Measurements from ENCODE around the gene POLA1.

The POLA1 gene

DNA sequence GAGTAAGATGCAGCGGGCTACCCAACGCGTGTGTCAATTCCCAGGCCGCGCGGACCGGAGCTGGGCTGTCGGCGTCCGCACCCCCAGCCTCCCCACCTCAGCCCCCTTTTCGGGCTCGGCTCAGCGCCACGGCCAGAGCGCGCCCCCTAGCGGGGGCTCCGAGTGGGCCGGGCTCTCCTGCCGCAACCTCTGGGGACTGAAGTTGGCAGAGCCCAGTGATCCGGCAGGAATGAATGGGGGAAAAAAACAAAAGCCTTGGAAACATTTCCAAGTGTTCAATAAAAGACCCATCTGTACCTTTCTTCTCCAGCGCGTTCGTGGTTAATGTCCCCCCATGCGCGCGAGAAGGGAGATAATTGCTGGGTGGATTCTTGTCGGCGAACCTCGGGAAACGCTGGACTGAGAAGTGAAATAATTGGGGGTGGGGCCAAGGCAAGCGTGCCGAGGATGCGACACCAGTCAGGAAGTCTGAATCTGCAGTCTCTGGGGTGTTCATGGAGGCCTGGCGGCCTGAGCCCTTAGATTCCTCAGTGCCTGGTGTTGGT lies 327.3 kb downstream of the POLA1 start:
- Histone ChIP-seq H4K5ac (ENCODE audit: low read length) (no peak overlapping the region), H3K23ac (ENCODE audit: low read length) (no peak overlapping the region), H3K4me1 (ENCODE audit: control insufficient read depth, low read depth, low read length) (no peaks in the 10 kb centered on the region), H2BK5ac (ENCODE audit: low read length) (no peak overlapping the region), H4K8ac (ENCODE audit: low read depth, low read length) (no peak overlapping the region), H3K4me2 (ENCODE audit: low read length) (peak overlapping the region; percentile 31), H3K27me3 (ENCODE audit: insufficient read depth, low read length, poor library complexity) (peaks cover 33% of the 10 kb centered on the region), H3K56ac (ENCODE audit: low read length) (no peak overlapping the region), H3K4ac (ENCODE audit: low read depth, low read length) (no peak overlapping the region), H3K4me3 (ENCODE audit: low read length) (no peak overlapping the region), H3K18ac (ENCODE audit: low read length) (no peak overlapping the region), H2BK15ac (replicated peaks; ENCODE audit: low read depth) (no peak overlapping the region), H3K79me2 (ENCODE audit: control insufficient read depth, insufficient read depth, low read length) (no peaks in the 10 kb centered on the region), H2BK120ac (ENCODE audit: low read depth, low read length) (no peak overlapping the region), H3K27ac (ENCODE audit: low read depth, low read length) (no peak overlapping the region), H2AK5ac (ENCODE audit: low read length) (no peak overlapping the region), H3K36me3 (ENCODE audit: control insufficient read depth, insufficient read depth, low read length) (no peaks in the 10 kb centered on the region), H3K79me1 (ENCODE audit: low read length) (no peaks in the 10 kb centered on the region), H3K9ac (ENCODE audit: low read length) (no peak overlapping the region)
- no CpG with 5 or more reads among the region's 35 CpGs for WGBS (ENCODE audit: extremely low coverage, insufficient coverage, low lambda C conversion rate)
- DNase-seq = peak; percentile 52

DNA sequence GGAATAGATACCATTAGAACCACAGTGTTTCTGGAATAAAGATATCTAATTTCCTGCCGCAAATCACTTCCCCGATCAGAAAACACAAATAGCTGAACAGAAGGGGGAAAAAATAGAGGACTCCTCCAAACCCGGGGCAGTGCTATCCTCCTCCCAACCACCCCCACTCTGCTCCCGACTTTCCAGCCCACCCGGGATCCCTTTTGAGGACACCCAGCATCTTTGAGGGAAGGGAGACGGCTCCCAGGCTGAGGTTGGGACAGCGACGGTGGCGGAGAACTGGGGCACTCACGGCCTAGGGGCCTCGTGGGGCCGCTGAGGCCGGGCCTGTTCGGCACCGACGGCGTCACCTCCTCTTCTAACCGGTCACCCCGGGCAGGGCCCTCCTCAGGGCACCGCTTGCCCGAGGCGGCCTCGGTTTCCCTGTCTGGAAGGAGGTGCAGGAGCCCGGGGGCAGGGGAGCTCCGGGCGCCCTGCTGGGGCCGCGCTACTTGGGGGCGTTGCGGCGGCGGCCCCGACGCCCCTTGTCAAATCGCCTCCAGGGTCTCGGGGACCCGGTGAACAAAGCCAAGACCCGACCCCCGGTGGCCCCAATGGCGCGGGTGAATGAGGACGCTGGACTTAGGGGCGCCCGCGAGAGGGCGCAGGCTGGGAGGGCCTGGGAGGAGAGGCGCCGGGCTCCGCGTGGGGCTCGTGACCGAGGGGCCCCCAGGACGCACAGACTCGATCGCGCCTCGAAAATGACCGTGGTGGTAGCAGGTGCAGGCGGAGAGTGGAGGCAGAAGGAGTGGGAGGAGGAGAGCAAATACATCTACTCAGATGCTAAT lies 329.0 kb downstream of the POLA1 start:
- H3K4me3 ChIP-seq (ENCODE audit: low read length) = no peak overlapping the region
- no peak overlapping the region for H3K4me2 ChIP-seq (ENCODE audit: low read length)
- no peaks in the 10 kb centered on the region for H3K79me2 ChIP-seq (ENCODE audit: control insufficient read depth, insufficient read depth, low read length)
- H2AK5ac ChIP-seq (ENCODE audit: low read length) = no peak overlapping the region
- H3K4ac ChIP-seq (ENCODE audit: low read depth, low read length) = no peak overlapping the region
- peaks cover 21% of the 10 kb centered on the region for H3K27me3 ChIP-seq (ENCODE audit: insufficient read depth, low read length, poor library complexity)
- DNase-seq = no peak
- no peak overlapping the region for H3K9ac ChIP-seq (ENCODE audit: low read length)
- no peaks in the 10 kb centered on the region for H3K36me3 ChIP-seq (ENCODE audit: control insufficient read depth, insufficient read depth, low read length)
- H2BK15ac ChIP-seq (replicated peaks; ENCODE audit: low read depth) = no peak overlapping the region
- no CpG with 5 or more reads among the region's 59 CpGs for WGBS (ENCODE audit: extremely low coverage, insufficient coverage, low lambda C conversion rate)
- no peak overlapping the region for H2BK120ac ChIP-seq (ENCODE audit: low read depth, low read length)
- H3K27ac ChIP-seq (ENCODE audit: low read depth, low read length) = no peak overlapping the region
- H2BK5ac ChIP-seq (ENCODE audit: low read length) = no peak overlapping the region
- no peaks in the 10 kb centered on the region for H3K79me1 ChIP-seq (ENCODE audit: low read length)
- H3K23ac ChIP-seq (ENCODE audit: low read length) = no peak overlapping the region
- no peak overlapping the region for H4K5ac ChIP-seq (ENCODE audit: low read length)
- no peak overlapping the region for H3K18ac ChIP-seq (ENCODE audit: low read length)
- no peak overlapping the region for H4K8ac ChIP-seq (ENCODE audit: low read depth, low read length)
- H3K56ac ChIP-seq (ENCODE audit: low read length) = no peak overlapping the region
- no peaks in the 10 kb centered on the region for H3K4me1 ChIP-seq (ENCODE audit: control insufficient read depth, low read depth, low read length)

DNA sequence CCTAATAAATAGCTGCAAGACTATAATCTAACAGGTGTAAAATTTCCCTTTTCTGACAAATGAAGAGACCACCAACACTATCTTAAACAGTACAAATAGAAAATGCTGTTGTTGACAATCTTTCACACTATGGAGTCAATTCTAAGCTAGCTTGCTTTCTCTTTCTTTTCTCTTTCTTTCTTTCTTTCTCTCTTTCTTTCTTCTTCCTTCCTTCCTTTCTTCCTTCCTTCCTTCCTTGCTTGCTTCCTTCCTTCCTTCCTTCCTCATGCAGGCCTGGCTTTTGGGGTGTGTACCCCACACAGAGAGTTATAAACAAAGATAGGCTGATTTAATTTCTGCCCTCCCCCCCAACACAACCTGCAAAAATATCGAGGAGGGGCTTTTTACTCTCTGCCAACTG lies 330.2 kb downstream of the POLA1 start:
- no peak for DNase-seq
- H2BK15ac ChIP-seq (replicated peaks; ENCODE audit: low read depth) = no peak overlapping the region
- H4K5ac ChIP-seq (ENCODE audit: low read length) = no peak overlapping the region
- no peaks in the 10 kb centered on the region for H3K36me3 ChIP-seq (ENCODE audit: control insufficient read depth, insufficient read depth, low read length)
- no peak overlapping the region for H2AK5ac ChIP-seq (ENCODE audit: low read length)
- H4K8ac ChIP-seq (ENCODE audit: low read depth, low read length) = no peak overlapping the region
- no CpG with 5 or more reads among the region's 1 CpG for WGBS (ENCODE audit: extremely low coverage, insufficient coverage, low lambda C conversion rate)
- H3K4me2 ChIP-seq (ENCODE audit: low read length) = no peak overlapping the region
- H3K23ac ChIP-seq (ENCODE audit: low read length) = no peak overlapping the region
- H3K79me2 ChIP-seq (ENCODE audit: control insufficient read depth, insufficient read depth, low read length) = no peaks in the 10 kb centered on the region
- H3K18ac ChIP-seq (ENCODE audit: low read length) = no peak overlapping the region
- H3K4me3 ChIP-seq (ENCODE audit: low read length) = no peak overlapping the region
- no peak overlapping the region for H3K27ac ChIP-seq (ENCODE audit: low read depth, low read length)
- no peaks in the 10 kb centered on the region for H3K79me1 ChIP-seq (ENCODE audit: low read length)
- no peak overlapping the region for H3K4ac ChIP-seq (ENCODE audit: low read depth, low read length)
- no peak overlapping the region for H3K9ac ChIP-seq (ENCODE audit: low read length)
- H2BK5ac ChIP-seq (ENCODE audit: low read length) = no peak overlapping the region
- no peaks in the 10 kb centered on the region for H3K4me1 ChIP-seq (ENCODE audit: control insufficient read depth, low read depth, low read length)
- H2BK120ac ChIP-seq (ENCODE audit: low read depth, low read length) = no peak overlapping the region
- H3K56ac ChIP-seq (ENCODE audit: low read length) = no peak overlapping the region
- peaks cover 21% of the 10 kb centered on the region for H3K27me3 ChIP-seq (ENCODE audit: insufficient read depth, low read length, poor library complexity)

DNA sequence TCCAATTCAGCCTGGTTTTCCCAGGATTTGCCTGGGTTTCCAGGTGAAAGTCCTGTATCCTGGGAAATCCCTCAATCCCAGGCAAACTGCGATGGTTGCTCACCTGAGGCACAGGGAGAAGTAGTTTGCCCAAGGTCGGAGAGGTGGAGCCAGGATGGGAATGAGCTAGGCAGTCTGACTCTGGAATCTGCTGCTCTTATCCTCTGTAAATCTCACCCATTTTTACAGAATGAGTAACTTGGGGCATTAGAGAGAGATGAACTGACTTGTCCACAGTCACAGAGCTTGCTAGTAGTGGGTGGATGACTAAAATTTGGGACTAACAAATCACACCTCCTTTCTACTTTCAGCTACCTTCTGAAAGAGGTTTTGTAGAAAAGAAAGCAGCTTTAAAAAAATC lies 331.9 kb downstream of the POLA1 start:
- Histone ChIP-seq H2AK5ac (ENCODE audit: low read length) (no peak overlapping the region), H3K23ac (ENCODE audit: low read length) (no peak overlapping the region), H3K56ac (ENCODE audit: low read length) (no peak overlapping the region), H3K36me3 (ENCODE audit: control insufficient read depth, insufficient read depth, low read length) (no peaks in the 10 kb centered on the region), H3K4me3 (ENCODE audit: low read length) (no peak overlapping the region), H2BK15ac (replicated peaks; ENCODE audit: low read depth) (no peak overlapping the region), H3K18ac (ENCODE audit: low read length) (no peak overlapping the region), H2BK5ac (ENCODE audit: low read length) (no peak overlapping the region), H3K79me1 (ENCODE audit: low read length) (no peaks in the 10 kb centered on the region), H3K27me3 (ENCODE audit: insufficient read depth, low read length, poor library complexity) (peaks cover 19% of the 10 kb centered on the region), H3K4me1 (ENCODE audit: control insufficient read depth, low read depth, low read length) (no peaks in the 10 kb centered on the region), H3K9ac (ENCODE audit: low read length) (no peak overlapping the region), H4K8ac (ENCODE audit: low read depth, low read length) (no peak overlapping the region), H3K4ac (ENCODE audit: low read depth, low read length) (no peak overlapping the region), H3K79me2 (ENCODE audit: control insufficient read depth, insufficient read depth, low read length) (no peaks in the 10 kb centered on the region), H2BK120ac (ENCODE audit: low read depth, low read length) (no peak overlapping the region), H3K4me2 (ENCODE audit: low read length) (no peak overlapping the region), H4K5ac (ENCODE audit: low read length) (no peak overlapping the region), H3K27ac (ENCODE audit: low read depth, low read length) (no peak overlapping the region)
- DNase-seq = no peak
- no CpG with 5 or more reads among the region's 2 CpGs for WGBS (ENCODE audit: extremely low coverage, insufficient coverage, low lambda C conversion rate)

DNA sequence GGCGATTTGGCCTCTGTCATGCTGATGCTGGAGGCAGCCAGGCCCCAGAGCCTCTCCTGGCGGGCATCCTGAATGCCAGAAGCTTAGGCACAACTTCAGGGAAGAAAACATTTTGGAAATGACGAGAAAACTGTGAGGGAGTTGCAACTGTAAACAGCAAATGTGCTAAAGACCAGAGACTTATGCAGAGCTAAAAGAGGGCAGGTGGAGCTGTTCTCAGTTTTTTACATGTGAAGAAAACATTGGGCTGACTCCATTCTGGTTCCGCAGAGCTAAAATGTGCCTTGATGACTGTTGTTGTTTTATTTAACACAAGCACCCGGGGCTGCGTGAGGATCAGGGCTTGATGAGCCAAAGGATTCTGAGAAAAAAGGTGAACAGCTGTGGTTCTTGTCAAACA lies 332.9 kb downstream of the POLA1 start:
- Histone ChIP-seq H3K4me3 (ENCODE audit: low read length) (no peak overlapping the region), H2AK5ac (ENCODE audit: low read length) (no peak overlapping the region), H4K5ac (ENCODE audit: low read length) (no peak overlapping the region), H3K56ac (ENCODE audit: low read length) (no peak overlapping the region), H3K4me1 (ENCODE audit: control insufficient read depth, low read depth, low read length) (no peaks in the 10 kb centered on the region), H3K27me3 (ENCODE audit: insufficient read depth, low read length, poor library complexity) (peaks cover 14% of the 10 kb centered on the region), H2BK120ac (ENCODE audit: low read depth, low read length) (no peak overlapping the region), H3K4ac (ENCODE audit: low read depth, low read length) (no peak overlapping the region), H2BK5ac (ENCODE audit: low read length) (no peak overlapping the region), H3K9ac (ENCODE audit: low read length) (no peak overlapping the region), H3K4me2 (ENCODE audit: low read length) (no peak overlapping the region), H3K27ac (ENCODE audit: low read depth, low read length) (no peak overlapping the region), H3K18ac (ENCODE audit: low read length) (no peak overlapping the region), H3K36me3 (ENCODE audit: control insufficient read depth, insufficient read depth, low read length) (no peaks in the 10 kb centered on the region), H4K8ac (ENCODE audit: low read depth, low read length) (no peak overlapping the region), H3K79me2 (ENCODE audit: control insufficient read depth, insufficient read depth, low read length) (no peaks in the 10 kb centered on the region), H3K23ac (ENCODE audit: low read length) (no peak overlapping the region), H3K79me1 (ENCODE audit: low read length) (no peaks in the 10 kb centered on the region), H2BK15ac (replicated peaks; ENCODE audit: low read depth) (no peak overlapping the region)
- WGBS (ENCODE audit: extremely low coverage, insufficient coverage, low lambda C conversion rate) = no CpG with 5 or more reads among the region's 6 CpGs
- no peak for DNase-seq
